NCI-H187 (cell line): Measurements from ENCODE around the gene LZTR1.
A peak's percentile ranks its signal among the peaks of the same experiment; 100 is the strongest.
"Not testable (repeated sequence)": the region's sequence is repeated elsewhere in the genome, so short reads cannot be mapped to it uniquely, and the experiment has no call there.

Experiments
- DNase-seq, 2 experiments: peaks; one replicate each; lab custom pipeline; 2025; lab: John Stamatoyannopoulos, UW

The LZTR1 gene

DNA sequence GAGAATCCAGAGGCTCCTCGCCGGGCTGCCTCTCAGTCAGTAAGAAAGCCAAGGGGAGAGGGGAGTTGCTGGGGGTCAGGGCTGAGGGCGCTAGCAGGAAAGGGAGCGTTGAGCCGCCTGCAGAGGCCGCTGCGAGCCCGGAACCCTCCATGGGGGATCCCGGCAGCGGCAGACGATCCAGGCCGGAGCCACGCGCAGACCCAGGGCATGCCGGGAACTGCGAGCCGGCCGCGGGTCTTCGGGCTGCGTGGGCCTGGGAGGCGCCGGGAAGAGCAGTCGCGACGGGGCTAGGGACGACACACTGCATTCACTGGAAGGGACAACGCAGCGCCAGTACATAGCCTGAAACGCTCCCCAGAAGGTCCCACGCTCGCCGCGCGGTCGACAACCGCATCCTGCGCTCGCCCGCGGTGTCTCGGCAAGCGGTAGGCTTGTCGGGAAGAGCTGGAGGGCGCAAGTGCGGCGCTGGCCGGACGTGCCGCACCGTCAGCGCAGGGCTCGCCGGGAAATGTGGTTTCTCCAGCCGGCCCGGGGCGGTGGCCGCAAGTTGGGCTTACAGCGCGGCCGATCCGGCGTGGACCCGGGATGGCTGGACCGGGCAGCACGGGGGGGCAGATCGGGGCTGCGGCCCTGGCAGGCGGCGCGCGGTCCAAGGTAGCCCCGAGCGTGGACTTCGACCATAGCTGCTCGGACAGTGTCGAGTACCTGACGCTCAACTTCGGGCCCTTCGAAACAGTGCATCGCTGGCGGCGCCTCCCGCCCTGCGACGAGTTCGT, at the start of gene LZTR1:
LZTR1 (plus strand) TSS at position 511 of the 776 bp plus-strand sequence; CDS start at position 586, 75 bp downstream.
- DNase-seq = peak; percentile 33 to 38

DNA sequence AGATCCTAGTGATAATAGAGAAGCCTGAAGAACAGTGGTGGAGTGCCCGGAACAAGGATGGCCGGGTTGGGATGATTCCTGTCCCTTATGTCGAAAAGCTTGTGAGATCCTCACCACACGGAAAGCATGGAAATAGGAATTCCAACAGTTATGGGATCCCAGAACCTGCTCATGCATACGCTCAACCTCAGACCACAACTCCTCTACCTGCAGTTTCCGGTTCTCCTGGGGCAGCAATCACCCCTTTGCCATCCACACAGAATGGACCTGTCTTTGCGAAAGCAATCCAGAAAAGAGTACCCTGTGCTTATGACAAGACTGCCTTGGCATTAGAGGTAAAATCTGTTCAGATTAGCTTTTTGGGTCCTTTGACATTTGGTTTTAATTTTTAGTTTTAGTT, 48.2 kb upstream of the LZTR1 start:
- DNase-seq = no peak

DNA sequence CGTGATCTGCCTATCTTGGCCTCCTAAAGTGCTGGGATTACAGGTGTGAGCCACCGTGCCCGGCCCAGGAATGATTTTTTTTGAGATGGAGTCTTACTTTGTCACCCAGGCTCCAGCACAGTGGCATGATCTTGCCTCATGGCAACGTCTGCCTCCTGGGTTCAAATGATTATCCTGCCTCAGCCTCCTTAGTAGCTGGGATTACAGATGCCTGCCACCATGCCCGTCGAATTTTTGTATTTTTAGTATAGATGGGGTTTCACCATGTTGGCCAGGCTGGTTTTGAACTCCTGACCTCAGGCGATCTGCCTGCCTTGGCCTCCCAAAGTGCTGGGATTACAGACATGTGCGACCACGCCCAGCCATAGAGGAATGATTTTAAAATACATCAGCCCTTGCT, 47.0 kb upstream of the LZTR1 start:
- not testable (repeated sequence) for DNase-seq

DNA sequence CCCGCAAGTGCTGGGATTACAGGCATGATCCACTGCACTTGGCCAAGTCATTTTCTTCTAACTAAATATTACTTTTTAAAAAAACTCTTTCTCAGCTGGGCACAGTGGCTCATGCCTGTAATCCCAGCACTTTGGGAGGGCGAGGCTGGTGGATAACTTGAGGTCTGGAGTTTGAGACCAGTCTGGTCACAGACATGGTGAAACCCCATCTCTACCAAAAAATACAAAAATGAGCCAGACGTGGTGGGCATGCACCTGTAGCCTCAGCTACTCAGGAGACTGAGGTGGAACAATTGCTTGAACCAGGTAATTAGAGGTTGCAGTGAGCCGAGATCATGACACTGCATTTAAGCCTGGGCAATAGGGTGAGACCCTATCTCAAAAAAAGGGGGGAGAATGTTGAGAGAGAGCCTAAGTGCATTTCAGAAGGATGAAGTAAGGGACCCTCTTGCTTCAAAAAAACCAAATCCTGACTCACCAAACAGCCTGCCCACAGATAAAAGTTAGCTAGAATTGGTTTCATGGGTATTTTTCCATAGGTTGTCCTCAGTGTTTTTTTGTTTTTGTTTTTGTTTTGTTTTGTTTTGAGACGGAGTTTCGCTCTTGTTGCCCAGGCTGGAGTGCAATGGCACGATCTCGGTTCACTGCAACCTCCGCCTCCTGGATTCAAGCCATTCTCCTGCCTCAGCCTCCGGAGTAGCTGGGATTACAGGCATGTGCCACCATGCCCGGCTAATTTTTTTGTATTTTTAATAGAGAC, 46.1 kb upstream of the LZTR1 start:
- not testable (repeated sequence) for DNase-seq

DNA sequence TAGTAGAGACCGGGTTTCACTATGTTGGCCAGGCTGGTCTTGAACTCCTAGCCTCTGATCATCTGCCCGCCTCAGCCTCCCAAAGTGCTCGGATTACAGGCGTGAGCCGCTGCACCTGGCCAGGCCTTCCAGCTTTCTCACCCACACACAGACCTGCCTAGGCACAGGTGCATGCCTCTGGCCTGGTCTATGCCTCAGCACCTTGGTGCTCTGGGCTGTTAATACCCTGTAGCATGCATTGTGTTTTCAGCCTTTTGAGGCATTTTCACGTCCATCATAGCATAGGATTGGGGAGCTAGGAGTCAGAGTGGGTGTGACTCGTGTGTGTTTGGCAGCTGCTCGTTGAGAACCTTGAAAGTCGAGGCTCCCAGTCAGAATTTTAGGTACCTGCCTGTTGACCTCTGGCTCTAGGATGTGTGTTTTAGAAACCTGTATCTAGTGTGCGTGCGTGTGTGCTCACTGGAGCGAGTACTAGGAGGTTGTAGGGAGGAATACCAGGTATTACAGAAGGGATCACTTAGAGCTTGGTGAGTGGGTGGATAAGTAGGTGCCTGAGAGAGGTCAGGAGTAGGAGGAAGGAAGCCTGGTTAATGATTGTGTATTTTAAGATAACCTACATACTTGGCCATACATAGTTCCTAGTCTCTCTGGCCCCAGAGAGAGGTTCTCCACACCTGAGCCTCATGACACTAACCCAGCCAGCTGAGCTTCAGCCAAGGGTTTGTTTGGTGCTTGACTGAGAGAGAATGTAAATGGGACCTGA, 44.9 kb upstream of the LZTR1 start:
- no peak for DNase-seq

DNA sequence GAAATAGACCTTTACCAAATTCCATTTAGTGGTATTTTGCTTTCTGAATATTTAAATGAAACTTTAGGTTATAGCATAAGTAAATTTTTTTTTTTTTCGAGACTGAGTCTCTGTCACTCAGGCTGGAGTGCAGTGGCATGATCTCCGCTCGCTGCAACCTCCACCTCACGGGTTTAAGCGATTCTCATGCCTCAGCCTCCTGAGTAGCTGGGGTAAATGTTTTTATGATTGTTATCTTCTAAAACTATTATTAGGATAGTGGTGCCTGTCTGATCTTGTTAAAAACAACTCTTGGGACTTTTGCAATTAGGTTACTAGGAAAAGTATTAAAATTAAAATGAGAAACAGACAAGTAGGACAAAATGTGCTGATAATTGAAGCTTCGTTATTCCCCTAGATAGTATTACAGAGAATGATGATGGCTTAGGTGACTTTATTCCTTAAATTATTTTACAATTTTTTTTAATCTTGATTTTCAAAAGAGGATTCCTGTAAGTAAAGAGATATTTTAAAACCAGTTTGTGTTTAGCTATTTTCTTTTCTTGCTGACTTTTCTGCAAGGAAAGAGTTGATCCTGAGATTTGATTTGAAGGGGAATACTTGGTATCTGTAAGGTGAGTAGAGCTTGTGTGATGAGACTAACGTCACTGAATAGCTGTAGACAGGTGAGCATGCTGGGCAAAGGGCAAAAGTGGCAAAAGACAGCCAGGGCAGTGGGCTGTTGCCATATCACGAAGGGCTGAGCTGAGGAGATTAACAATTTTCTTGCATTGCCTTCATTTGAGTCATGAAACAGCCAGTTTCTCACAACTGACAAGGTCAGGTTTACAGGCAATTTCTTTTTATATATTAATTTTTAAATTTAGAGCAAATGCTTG, 44.1 kb upstream of the LZTR1 start:
- DNase-seq = no peak

DNA sequence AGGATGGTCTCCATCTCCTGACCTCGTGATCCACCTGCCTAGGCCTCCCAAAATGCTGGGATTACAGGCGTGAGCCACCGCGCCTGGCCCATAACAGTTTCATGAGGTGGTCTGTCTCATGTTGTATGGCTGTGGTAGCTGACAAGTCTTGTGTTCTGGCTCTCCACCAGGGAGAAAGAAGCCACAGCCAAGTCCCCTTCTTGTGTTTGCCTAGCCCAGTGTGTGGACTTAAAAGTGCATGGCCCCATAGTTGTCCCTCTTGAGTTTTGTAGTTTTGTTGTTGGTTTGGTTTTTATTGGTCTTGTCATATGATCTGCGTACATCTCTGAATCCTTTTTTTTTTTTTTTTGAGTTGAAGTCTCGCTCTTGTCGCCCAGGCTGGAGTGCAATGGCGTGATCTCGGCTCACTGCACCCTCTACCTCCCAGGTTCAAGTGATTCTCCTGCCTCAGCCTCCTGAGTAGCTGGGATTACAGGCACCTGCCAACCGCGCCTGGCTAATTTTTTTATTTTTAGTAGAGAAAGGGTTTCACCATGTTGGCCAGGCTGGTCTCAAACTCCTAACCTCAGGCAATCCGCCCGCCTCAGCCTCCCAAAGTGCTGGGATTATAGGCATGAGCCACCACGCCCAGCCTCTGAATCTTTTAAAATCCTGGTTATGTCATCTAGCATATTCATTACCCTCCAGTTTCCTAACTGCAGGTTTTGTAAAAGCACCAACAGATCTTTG, 42.5 kb upstream of the LZTR1 start:
- not testable (repeated sequence) for DNase-seq

DNA sequence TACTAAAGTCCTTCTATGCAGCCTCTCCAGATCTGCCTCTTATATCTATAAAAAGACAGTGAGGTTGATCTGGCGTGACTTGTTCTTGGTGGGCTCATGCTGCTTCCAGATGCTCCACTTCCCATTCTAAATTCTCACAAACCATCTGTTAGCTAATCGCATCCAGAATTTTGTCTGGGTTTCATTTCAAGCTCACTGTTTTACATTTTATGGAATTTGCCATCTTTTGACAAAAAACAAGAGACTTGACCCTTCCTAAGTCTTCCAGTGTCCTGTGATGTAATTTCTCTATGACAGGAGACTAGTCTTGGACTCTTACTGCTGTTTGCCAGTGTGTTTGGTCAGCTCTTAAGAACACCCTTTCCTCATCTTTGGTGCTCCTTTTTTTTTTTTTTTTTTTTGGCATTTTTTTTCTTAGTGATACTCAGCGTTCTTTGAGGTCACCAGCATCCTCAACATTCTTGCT, 41.9 kb upstream of the LZTR1 start:
- no peak for DNase-seq

DNA sequence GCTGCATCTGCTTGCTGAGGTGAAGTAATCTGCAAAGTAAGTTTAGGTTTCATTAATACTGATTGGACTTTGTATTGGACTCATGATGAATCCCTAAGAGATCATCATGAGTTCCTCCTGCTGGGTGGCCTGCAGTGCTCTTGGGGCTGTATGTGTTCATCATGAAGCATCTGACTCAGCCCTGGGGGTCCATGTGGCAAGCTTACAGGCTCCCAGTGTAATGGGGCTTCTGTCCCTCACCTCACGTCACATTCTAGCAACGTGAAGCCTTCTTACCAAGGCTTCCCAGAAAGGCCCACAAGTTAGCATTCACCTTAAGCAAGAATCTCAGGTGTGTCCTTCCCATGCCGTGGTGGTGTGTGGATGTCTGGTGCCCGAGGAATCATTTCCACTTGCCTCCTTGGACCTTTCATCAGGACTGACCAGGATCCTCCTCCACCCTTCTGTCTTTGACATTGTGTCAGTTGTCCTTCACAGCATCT, 41.2 kb upstream of the LZTR1 start:
- no peak for DNase-seq

DNA sequence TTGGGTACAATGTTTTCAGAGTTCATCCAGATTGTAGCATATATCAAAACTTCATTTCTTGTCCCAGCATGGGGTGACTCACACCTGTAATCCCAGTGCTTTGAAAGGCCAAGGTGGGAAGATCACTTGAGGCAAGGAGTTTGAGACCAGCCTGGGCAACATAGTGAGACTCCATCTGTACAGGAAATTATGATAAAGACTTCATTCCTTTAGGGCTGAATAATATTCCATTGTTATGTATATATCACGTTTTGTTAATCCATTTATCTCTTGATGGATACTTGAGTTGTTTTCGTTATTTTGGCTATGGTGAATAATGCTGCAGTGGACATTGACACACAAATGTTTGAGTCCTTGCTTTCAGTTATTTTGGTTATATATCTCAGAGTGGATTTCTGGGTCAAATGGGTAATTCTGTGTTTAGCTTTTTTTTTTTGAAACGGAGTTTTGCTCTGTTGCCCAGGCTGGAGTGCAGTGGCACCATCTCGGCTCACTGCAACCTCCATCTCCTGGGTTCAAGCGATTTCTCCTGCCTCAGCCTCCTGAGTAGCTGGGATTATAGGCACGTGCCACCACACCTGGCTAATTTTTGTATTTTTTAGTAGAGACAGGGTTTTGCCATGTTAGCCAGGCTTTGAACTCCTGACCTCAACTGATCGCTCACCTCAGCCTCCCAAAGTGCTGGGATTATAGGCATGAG, 39.7 kb upstream of the LZTR1 start:
- not testable (repeated sequence) for DNase-seq

DNA sequence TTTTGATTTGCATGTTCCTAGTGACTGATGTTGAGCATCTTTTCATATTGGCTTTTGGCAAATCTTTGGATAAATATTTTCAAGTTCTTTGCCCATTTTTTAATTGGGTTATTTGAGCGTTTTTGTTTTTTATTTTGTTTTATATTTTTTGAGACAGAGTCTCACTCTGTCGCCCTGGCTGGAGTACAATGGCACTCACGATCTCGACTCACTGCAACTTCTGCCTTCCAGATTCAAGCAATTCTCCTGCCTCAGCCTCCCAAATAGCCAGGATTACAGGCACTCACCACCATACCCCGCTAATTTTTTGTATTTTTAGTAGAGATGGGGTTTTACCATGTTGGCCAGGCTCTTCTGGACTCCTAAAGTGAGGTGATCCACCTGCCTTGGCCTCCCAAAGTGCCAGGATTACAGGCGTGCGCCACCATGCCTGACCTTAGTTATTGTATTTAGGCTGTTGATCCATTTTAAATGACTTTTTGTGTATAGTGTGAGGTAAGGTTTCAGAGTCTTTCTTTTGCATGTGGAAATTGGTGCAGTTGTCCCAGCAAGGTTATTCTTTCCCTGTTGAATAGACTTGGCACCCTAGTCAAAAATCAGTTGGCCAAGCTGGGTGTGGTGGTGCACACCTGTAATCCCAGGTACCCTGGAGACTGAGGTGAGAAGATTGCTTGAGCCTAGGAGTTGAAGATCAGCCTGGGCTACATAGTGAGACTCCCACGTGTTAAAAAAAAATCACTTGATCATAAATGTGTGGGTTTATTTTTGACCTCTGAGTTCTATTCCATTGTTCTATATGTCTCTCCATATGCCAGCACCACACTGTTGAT, 38.8 kb upstream of the LZTR1 start:
- DNase-seq = no peak

DNA sequence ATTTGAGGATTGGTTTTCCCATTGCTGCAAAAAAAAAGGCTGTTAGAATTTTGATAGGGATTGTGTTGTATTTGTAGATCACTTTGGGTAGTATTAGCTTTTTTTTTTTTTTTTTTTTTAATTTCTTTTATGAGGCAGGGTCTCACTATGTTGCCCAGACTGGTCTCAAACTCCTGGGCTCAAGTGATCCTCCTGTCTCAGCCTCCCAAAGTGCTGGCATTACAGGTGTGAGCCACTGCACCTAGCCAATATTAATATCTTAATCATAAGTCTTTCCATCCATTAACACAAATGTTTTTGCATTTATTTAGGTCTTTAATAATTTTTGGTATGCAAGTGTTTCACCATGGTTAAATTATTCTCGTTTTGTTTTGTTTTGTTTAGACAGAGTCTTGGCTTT, 38.1 kb upstream of the LZTR1 start:
- no peak for DNase-seq

DNA sequence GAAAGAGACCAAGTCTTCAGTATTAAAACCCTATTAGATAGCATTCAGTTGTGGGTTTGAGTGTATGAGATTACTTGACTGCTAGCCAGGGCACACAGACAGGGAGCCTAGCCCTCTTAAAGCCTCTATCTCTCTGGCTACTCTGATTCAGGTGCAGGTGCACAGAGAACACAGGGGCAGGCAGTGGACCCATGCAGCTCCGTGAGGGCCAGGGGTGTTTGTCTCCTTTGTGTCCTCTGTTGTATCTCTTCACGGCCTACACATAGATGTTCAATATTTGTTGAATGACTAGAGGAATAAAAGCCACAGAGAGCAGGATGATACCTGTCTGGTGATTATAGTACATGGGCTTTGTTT, 36.5 kb upstream of the LZTR1 start:
- DNase-seq = no peak

DNA sequence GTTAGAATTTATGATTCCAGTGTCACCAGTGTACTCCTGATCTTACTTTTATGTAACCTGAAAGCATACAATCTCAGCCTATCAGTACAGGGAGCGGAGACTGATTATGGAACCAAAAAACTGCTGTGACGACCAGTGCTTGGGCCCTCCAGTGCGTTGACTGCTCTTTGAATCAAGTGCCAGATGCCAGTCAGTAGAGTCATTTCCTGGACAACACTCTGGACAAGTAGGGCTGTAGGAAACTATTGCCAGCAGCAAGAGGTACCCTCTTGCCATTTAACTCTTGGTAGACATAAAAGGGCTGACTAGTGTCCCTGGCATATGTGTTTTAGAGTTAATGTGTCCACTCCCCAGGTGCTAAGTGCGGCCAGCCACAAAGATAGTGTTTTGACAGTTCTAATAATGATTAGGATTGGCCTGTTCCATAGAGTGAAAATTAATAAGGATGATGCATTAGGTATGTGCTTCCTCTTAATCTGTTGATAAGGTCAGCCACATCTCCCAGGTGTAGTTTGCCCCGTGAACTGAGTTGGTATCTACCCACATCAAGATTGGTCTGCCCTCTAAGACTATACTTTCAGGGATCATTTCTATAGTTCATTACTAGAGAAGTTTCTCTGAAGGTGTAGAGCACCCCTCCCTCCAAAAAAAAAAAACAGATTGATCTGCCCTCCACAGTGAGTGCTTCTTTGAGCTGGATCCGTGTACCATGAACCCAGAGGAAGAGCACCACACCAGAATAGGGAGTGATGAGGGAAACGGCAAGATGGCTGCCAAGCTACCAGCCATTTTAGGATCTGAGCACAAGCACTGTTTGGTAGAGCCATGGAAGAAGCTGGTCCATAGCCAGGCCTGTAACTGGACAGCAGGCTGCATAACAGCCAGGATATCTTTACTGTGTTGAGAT, 35.8 kb upstream of the LZTR1 start:
- no peak for DNase-seq

DNA sequence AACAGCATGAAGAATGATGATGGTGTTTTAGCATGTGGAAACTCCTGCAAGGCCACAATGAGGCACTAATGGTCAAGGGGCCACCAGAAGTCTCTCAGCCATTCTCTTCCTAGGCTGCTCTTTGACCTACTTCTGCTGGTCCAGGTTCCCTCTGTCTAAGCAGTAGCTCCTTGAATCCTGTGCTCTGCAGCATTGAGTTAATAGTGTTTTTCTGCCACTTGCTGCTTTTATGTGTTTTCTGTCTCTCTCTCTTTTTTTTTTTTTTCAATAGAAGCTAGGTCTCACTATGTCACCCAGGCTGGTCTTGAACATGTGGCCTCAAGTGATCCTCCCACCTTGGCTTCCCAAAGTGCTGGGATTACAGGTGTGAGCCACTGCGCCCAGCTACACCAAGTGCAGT, 35.1 kb upstream of the LZTR1 start:
- no peak for DNase-seq

DNA sequence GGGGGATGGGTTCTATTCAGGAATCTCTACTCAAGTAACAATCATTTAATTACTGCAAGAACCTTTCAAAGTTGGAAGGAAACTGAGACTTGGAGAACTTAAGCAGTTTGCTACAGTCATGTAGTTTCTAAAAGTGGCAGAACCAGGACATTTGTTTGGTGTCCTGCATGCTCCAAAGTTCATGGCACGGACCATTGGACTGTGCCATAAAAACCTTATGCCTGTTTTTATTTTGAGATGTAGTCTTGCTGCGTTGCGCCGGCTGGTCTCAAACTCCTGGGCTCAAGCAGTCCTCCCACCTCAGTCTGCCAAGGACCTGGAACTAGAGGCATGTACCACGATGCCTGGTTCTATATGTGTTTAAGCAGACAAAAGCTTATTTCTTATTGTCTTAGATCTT, 33.6 kb upstream of the LZTR1 start:
- no peak for DNase-seq

DNA sequence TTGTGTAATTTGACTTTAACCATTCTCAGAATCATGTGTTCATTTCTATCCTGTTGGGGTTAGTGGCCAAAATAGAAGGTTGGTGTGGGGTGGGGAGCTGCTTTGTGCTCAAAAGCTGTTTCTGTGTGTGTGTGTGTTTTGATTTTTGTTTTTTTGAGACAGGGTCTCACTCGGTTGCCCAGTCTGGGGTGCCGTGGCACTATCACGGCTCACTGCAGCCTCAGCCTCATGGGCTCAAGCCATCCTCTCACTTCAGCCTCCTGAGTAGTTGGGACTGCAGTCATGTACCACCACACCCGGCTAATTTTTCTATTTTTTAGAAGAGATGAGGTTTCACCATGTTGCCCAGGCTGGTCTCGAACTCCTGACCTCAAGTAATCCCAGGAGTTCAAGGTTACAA, 33.1 kb upstream of the LZTR1 start:
- DNase-seq = no peak

DNA sequence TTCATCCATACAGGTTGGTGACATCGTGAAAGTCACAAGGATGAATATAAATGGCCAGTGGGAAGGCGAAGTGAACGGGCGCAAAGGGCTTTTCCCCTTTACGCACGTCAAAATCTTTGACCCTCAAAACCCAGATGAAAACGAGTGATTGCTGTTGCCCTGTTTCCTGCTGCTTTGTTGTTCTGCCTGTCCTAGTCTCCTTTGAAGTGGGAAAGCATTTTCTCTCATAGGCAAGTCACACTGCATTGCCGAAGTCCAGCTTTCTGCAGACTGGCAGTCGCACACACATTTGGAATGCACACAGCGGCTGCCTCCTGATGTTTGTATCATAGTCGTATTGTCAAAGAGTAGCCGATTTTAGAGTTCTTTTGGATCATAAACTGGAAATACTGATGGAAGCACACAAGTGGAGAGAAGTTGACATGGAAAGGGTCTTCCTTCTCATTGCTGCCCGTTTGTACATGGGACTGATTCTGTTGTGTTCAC, 32.4 kb upstream of the LZTR1 start:
- DNase-seq = no peak
